Smooth muscle cell (in vitro differentiated cells): ENCODE measurements around the gene MS4A1. TPM values are rescaled to one million over a fixed set of nuclear protein-coding genes. Genes with fewer than 3 reads are reported as not detected.

ENCODE experiments used
- DNase-seq: peaks from one replicate; lab custom pipeline; 2025; ENCODE audit not compliant: unreplicated experiment; lab: John Stamatoyannopoulos, UW
- H2AFZ ChIP-seq: fragments of 200-600 bp; sonication (generic); 2 replicates; pipeline ENCODE4 v1.6.0; 2016; ENCODE audit warnings: antibody characterized with exemption, low read depth, mild to moderate bottlenecking
- H3F3A ChIP-seq: fragments of 200-600 bp; sonication (generic); 2 replicates; pipeline ENCODE4 v1.6.0; 2017; ENCODE audit warnings: antibody characterized with exemption, low read depth
- H3K27ac ChIP-seq: fragments of 200-600 bp; sonication (generic); 2 replicates; pipeline ENCODE4 v1.5.1; 2016; ENCODE audit warnings: low read depth, mild to moderate bottlenecking
- H3K27me3 ChIP-seq: fragments of 200-600 bp; sonication (generic); 2 replicates; pipeline ENCODE4 v1.6.1; 2016; ENCODE audit warnings: low read depth, mild to moderate bottlenecking
- H3K36me3 ChIP-seq: fragments of 200-600 bp; sonication (generic); 2 replicates; pipeline ENCODE4 v1.5.1; 2016; ENCODE audit warnings: low read depth
- H3K4me1 ChIP-seq: fragments of 200-600 bp; sonication (generic); 2 replicates; pipeline ENCODE4 v1.5.1; 2016; ENCODE audit warnings: low read depth
- H3K4me2 ChIP-seq: fragments of 200-600 bp; sonication (generic); 2 replicates; pipeline ENCODE4 v1.6.0; 2016; ENCODE audit warnings: mild to moderate bottlenecking
- H3K4me3 ChIP-seq: fragments of 200-600 bp; sonication (generic); 2 replicates; pipeline ENCODE4 v1.5.1; 2016; ENCODE audit warnings: mild to moderate bottlenecking
- H3K79me2 ChIP-seq: fragments of 200-600 bp; sonication (generic); 2 replicates; pipeline ENCODE4 v1.6.0; 2016; ENCODE audit warnings: low read depth, mild to moderate bottlenecking
- H3K9ac ChIP-seq: fragments of 200-600 bp; sonication (generic); 2 replicates; pipeline ENCODE4 v1.6.0; 2016; ENCODE audit warnings: low read depth
- H3K9me3 ChIP-seq: fragments of 200-600 bp; sonication (generic); replicated peaks from 2 replicates; pipeline ENCODE4 v1.5.1; 2016; ENCODE audit warnings: low read depth
- H4K20me1 ChIP-seq: fragments of 200-600 bp; sonication (generic); 2 replicates; pipeline ENCODE4 v1.6.0; 2016; ENCODE audit warnings: low read depth
- WGBS: methylation state at CpG from one replicate; pipeline ENCODE4 v1.1.7; 2016; ENCODE audit warnings: low lambda C conversion rate; 5-methylcytosine and 5-hydroxymethylcytosine counted together
- polyA plus RNA-seq: library from polyadenylated mRNA; unstranded; fragments of >200 nt; fragmentation: Nextera tagmentation; extraction: Ambion mirVana; gene quantifications from 2 replicates; pipeline ENCODE4 v1.2.1, GENCODE V29; 2016
- total RNA-seq: library from RNA; depleted of rRNA; stranded (reverse); fragments of >200 nt; gene quantifications from 2 replicates; pipeline ENCODE4 v1.2.3, GENCODE V29; 2014
- TF ChIP-seq, protein P1 (sequence below): fragments of 200-600 bp; sonication (generic); IDR thresholded peaks from 2 replicates; pipeline ENCODE4 v1.5.1; 2017; ENCODE audit warnings: borderline replicate concordance, mild to moderate bottlenecking, antibody characterized with exemption; ENCODE audit not compliant: insufficient read depth, poor library complexity, severe bottlenecking

The MS4A1 gene
- total RNA-seq = not detected in 2 replicates
- polyA plus RNA-seq = not detected in 2 replicates

DNA sequence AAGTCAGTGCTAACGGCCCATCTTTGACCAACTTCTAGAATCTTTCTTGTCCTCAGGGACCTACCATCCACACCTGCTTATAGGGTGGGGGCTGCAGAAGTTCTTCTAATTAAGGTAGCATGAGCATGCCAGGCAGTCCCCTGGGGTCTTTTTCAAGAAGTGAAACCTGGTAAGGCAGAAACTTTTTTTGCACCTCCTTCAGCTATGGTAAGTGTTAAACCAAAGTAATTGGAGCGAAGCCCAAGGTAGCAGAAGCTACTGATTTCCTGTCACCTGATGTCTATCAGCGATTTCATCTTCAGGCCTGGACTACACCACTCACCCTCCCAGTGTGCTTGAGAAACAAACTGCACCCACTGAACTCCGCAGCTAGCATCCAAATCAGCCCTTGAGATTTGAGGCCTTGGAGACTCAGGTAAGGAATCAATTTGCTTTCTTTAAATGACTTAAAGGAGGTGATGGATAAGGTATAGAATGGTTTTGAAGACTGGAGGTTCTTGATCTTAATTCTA, at the start of gene MS4A1:
TSS of gene MS4A1 (plus strand) at position 317 of the 512 bp plus-strand sequence. CDS start 6,528 bp downstream, outside the sequence.
- H3K27me3 ChIP-seq = no peaks in the 10 kb centered on the region
- H3K27ac ChIP-seq = no peak within 1 kb of the TSS
- no peaks in the 10 kb centered on the region for H3K36me3 ChIP-seq
- no peaks in the 10 kb centered on the region for H3K9me3 ChIP-seq
- H3K4me1 ChIP-seq = no peaks in the 10 kb centered on the region
- DNase-seq = no peak
- no peak within 1 kb of the TSS for H3K4me2 ChIP-seq
- H2AFZ ChIP-seq = no peak within 1 kb of the TSS
- no peak within 1 kb of the TSS for H3K4me3 ChIP-seq
- H3K79me2 ChIP-seq = no peaks in the 10 kb centered on the region
- no peaks in the 10 kb centered on the region for H4K20me1 ChIP-seq
- no peaks in the 10 kb centered on the region for H3F3A ChIP-seq
- WGBS = 61% methylated on average over 4 of the region's 4 CpGs
- TF ChIP-seq, protein P1, sequence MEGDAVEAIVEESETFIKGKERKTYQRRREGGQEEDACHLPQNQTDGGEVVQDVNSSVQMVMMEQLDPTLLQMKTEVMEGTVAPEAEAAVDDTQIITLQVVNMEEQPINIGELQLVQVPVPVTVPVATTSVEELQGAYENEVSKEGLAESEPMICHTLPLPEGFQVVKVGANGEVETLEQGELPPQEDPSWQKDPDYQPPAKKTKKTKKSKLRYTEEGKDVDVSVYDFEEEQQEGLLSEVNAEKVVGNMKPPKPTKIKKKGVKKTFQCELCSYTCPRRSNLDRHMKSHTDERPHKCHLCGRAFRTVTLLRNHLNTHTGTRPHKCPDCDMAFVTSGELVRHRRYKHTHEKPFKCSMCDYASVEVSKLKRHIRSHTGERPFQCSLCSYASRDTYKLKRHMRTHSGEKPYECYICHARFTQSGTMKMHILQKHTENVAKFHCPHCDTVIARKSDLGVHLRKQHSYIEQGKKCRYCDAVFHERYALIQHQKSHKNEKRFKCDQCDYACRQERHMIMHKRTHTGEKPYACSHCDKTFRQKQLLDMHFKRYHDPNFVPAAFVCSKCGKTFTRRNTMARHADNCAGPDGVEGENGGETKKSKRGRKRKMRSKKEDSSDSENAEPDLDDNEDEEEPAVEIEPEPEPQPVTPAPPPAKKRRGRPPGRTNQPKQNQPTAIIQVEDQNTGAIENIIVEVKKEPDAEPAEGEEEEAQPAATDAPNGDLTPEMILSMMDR = no peak
- no peak within 1 kb of the TSS for H3K9ac ChIP-seq

DNA sequence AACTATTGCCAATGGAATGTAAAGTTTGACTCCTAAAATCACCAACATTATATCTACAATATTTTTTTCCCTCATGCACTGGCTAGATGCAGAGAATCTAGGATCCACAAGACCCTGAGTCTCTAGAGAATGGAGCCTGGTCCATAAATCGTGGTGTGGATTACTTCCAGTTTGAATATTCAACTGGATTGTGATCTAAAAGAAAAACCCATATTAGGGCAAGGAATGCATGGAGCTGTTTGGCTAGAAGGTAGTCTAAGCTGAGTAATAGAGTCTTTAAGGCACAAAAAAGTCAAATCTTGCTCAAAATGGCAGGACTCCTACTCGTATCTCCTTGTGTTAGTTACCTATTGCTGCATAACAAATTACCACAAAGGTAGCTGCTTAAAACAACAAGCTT, 35.6 kb upstream of the MS4A1 start:
- Histone ChIP-seq H3K4me2 (no peak overlapping the region), H2AFZ (no peak overlapping the region), H3K4me3 (no peak overlapping the region), H3F3A (no peaks in the 10 kb centered on the region), H3K36me3 (no peaks in the 10 kb centered on the region), H3K4me1 (no peaks in the 10 kb centered on the region), H3K9me3 (no peaks in the 10 kb centered on the region), H3K27ac (no peak overlapping the region), H4K20me1 (no peaks in the 10 kb centered on the region), H3K27me3 (no peaks in the 10 kb centered on the region), H3K9ac (no peak overlapping the region), H3K79me2 (no peaks in the 10 kb centered on the region)
- DNase-seq = no peak
- TF ChIP-seq, protein P1 = no peak
- 26% methylated on average over 2 of the region's 2 CpGs for WGBS

DNA sequence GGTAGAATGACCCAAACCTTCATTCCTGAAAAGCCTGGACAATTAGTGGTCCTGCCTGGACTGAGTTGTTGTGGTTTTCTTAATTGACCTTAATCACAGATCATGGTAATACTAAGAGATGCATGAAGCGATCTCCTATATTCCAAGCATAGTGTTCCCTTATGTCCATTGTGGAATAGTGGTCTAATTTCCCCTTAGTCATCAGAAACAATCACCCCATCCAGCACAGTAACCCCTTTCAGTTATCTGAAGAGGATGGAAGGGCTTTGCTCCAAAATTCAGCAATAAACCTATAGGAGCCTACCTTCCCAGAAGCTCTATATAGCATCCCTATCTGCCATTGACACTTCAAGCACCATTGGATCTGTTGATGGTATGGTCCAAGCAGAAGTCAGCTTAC, 33.0 kb upstream of the MS4A1 start:
- Histone ChIP-seq H3K9ac (no peak overlapping the region), H2AFZ (no peak overlapping the region), H3K4me2 (no peak overlapping the region), H3K4me3 (no peak overlapping the region), H3K4me1 (no peaks in the 10 kb centered on the region), H4K20me1 (no peaks in the 10 kb centered on the region), H3K36me3 (no peaks in the 10 kb centered on the region), H3K9me3 (no peaks in the 10 kb centered on the region), H3K27ac (no peak overlapping the region), H3F3A (no peaks in the 10 kb centered on the region), H3K27me3 (no peaks in the 10 kb centered on the region), H3K79me2 (no peaks in the 10 kb centered on the region)
- TF ChIP-seq, protein P1 = no peak
- 65% methylated on average over 1 of the region's 1 CpG for WGBS
- no peak for DNase-seq

DNA sequence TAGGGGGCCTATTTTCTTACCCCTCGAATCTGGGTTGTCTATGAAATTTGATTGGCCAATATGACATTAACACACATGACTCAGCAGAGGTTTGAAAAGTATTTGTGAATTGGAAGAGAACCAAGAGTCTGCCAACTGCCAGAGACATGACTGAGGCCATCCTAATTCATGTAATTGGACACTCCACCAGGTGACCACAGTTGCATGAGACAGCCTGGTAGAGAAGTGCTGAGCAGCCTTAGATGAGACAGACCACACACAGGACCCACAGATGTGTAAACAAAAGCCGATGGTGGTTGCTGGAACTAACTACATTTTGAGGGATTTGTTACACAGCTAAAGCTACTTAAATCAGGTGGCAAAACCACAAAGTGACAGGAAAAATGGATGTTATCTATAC, 27.1 kb upstream of the MS4A1 start:
- H3K9me3 ChIP-seq = no peaks in the 10 kb centered on the region
- no peaks in the 10 kb centered on the region for H3K4me1 ChIP-seq
- H3K27me3 ChIP-seq = no peaks in the 10 kb centered on the region
- no peaks in the 10 kb centered on the region for H4K20me1 ChIP-seq
- 63% methylated on average over 2 of the region's 2 CpGs for WGBS
- H3K9ac ChIP-seq = no peak overlapping the region
- TF ChIP-seq, protein P1 = no peak
- H3K79me2 ChIP-seq = no peaks in the 10 kb centered on the region
- H2AFZ ChIP-seq = no peak overlapping the region
- no peaks in the 10 kb centered on the region for H3F3A ChIP-seq
- H3K27ac ChIP-seq = no peak overlapping the region
- no peak overlapping the region for H3K4me2 ChIP-seq
- H3K36me3 ChIP-seq = no peaks in the 10 kb centered on the region
- DNase-seq = no peak
- no peak overlapping the region for H3K4me3 ChIP-seq
